PFSK-1 (cell line): ENCODE measurements around the gene CYS1.

Source experiments
- POLR2AphosphoS5 ChIP-seq: IDR thresholded peaks from 2 replicates; pipeline ENCODE4 v1.6.1; 2012; ENCODE audit warnings: low read depth, mild to moderate bottlenecking, control low read depth, low read length, moderate library complexity
- REST ChIP-seq, 2 experiments: IDR thresholded peaks; 2 replicates each; pipeline versions ENCODE4 v1.6.1 to v1.8.0; 2011 to 2012; ENCODE audit warnings: low read depth in 2 of 2, low read length in 2 of 2, control low read depth in 1 of 2, inconsistent platforms in 1 of 2, mild to moderate bottlenecking in 1 of 2, moderate library complexity in 1 of 2; ENCODE audit not compliant: insufficient read depth in 1 of 2

DNA sequence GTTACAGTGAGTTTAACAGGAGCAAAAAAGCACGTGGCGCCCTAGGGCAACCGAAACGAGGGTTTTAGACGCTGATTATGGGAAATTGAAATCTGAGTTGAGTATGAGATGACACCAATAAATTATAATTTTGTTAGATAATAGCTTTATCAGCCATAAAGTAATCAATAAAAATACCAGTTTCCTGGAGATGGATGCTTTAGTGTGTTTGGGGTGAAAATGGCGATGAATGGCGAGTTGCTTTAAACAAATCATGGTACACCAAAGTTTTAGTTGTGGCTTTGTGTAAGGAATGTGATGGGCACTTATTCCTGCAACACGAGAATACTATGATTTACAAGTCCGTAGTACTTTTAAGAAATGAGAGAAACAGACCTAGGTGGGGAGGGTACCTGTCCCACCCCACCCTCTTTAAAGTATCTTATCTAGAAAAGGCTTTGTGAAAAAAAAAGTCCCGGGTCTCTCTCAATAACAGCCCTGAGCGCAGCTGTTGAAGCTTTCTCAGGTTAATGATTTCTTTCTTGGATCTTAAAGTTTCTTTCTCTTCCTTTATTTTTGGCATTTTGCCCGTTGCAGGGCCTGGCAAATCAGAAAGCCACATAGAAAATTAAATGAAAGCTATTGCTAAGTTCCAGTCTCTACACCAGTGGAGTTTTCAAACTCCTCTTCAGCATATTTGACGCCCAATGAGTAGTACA, 40.8 kb upstream of the CYS1 start:
- TF ChIP-seq REST (IDR thresholded peaks at IDR 0.05; ENCODE audit: insufficient read depth in 1 of 2, low read depth in 2 of 2, low read length in 2 of 2) = no peak
- peak; percentile 29; the same call in 1 of the 2 replicates for TF ChIP-seq POLR2AphosphoS5
